ENCODE results near the gene LARP4B.

The LARP4B gene

GRCh38 chr10:824497-824896 is 107.0 kb downstream of the LARP4B start:
- TF ChIP-seq CTCF (IDR thresholded peaks at IDR 0.05; ENCODE audit: control insufficient read depth, insufficient read depth, low read depth, low read length, missing control alignments) = no peak
- DNase-seq (ENCODE audit: low read depth) = no peak
- no peak overlapping the region for H3K4me3 ChIP-seq (ENCODE audit: control insufficient read depth, low read depth, low read length)

- H3K4me3 ChIP-seq (ENCODE audit: control insufficient read depth, low read depth, low read length) = no peak overlapping the region
- DNase-seq (ENCODE audit: low read depth) = no peak
- no peak for TF ChIP-seq CTCF (IDR thresholded peaks at IDR 0.05; ENCODE audit: control insufficient read depth, insufficient read depth, low read depth, low read length, missing control alignments)
Observed at GRCh38 chr10:822661-823367, 108.7 kb downstream of the LARP4B start.

- TF ChIP-seq CTCF (IDR thresholded peaks at IDR 0.05; ENCODE audit: control insufficient read depth, insufficient read depth, low read depth, low read length, missing control alignments) = no peak
- no peak for DNase-seq (ENCODE audit: low read depth)
- no peak overlapping the region for H3K4me3 ChIP-seq (ENCODE audit: control insufficient read depth, low read depth, low read length)
Observed at GRCh38 chr10:822197-822596, 109.3 kb downstream of the LARP4B start.

GRCh38 chr10:821322-821721 is 110.2 kb downstream of the LARP4B start:
- DNase-seq (ENCODE audit: low read depth) = peak; percentile 35
- TF ChIP-seq CTCF (IDR thresholded peaks at IDR 0.05; ENCODE audit: control insufficient read depth, insufficient read depth, low read depth, low read length, missing control alignments) = no peak
- no peak overlapping the region for H3K4me3 ChIP-seq (ENCODE audit: control insufficient read depth, low read depth, low read length)

GRCh38 chr10:819816-820215 is 111.7 kb downstream of the LARP4B start:
- TF ChIP-seq CTCF (IDR thresholded peaks at IDR 0.05; ENCODE audit: control insufficient read depth, insufficient read depth, low read depth, low read length, missing control alignments) = no peak
- no peak for DNase-seq (ENCODE audit: low read depth)
- H3K4me3 ChIP-seq (ENCODE audit: control insufficient read depth, low read depth, low read length) = no peak overlapping the region

GRCh38 chr10:819326-819725 is 112.2 kb downstream of the LARP4B start:
- no peak for TF ChIP-seq CTCF (IDR thresholded peaks at IDR 0.05; ENCODE audit: control insufficient read depth, insufficient read depth, low read depth, low read length, missing control alignments)
- no peak overlapping the region for H3K4me3 ChIP-seq (ENCODE audit: control insufficient read depth, low read depth, low read length)
- DNase-seq (ENCODE audit: low read depth) = peak; percentile 29

Measured in AG09309 (cell line).